CD4-positive, alpha-beta T cell treated with Interleukin-4 for 4 hours (primary cell): ENCODE results near the gene PACRGL.
"Not testable (repeated sequence)": the region's sequence is repeated elsewhere in the genome, so short reads cannot be mapped to it uniquely, and the experiment has no call there.

Source experiments
- DNase-seq: peaks from one replicate; pipeline ENCODE4 v3.0.0-alpha.2; 2020

Gene PACRGL

GRCh38 chr4:20724915-20725314 is 24.7 kb downstream of the PACRGL start:
- no peak for DNase-seq

- no peak for DNase-seq
Measured at GRCh38 chr4:20735931-20736330, 35.7 kb downstream of the PACRGL start.

GRCh38 chr4:20746000-20746399 is 45.7 kb downstream of the PACRGL start:
- DNase-seq = not testable (repeated sequence)

- DNase-seq = no peak
Measured at GRCh38 chr4:20752641-20753040, 52.4 kb downstream of the PACRGL start.

GRCh38 chr4:20754036-20754435 is 53.8 kb downstream of the PACRGL start:
- no peak for DNase-seq

- no peak for DNase-seq
Measured at GRCh38 chr4:20760053-20760452, 59.8 kb downstream of the PACRGL start.

GRCh38 chr4:20761382-20761781 is 61.1 kb downstream of the PACRGL start:
- DNase-seq = no peak

- no peak for DNase-seq
Measured at GRCh38 chr4:20761826-20762225, 61.6 kb downstream of the PACRGL start.

GRCh38 chr4:20764366-20764992 is 64.2 kb downstream of the PACRGL start:
- no peak for DNase-seq

- DNase-seq = peak; percentile 29
Measured at GRCh38 chr4:20773144-20773997, 73.1 kb downstream of the PACRGL start.

GRCh38 chr4:20778896-20779295 is 78.6 kb downstream of the PACRGL start:
- no peak for DNase-seq

GRCh38 chr4:20783134-20783533 is 82.9 kb downstream of the PACRGL start:
- not testable (repeated sequence) for DNase-seq

GRCh38 chr4:20787940-20788665 is 87.8 kb downstream of the PACRGL start:
- DNase-seq = no peak
